DND-41 (cell line): ENCODE measurements around the gene SENP2.
A peak's percentile ranks its signal among the peaks of the same experiment; 100 is the strongest.

Experiments
- ATAC-seq: fragments of 200-7000 bp; cut with Tn5 transposase; 3 replicates; pipeline ENCODE4 v1.9.1; 2021; ENCODE audit warnings: low read depth; ENCODE audit not compliant: insufficient read depth
- DNase-seq: peaks from one replicate; pipeline ENCODE4 v3.0.0-alpha.2; 2020
- H2AFZ ChIP-seq: 2 replicates; pipeline ENCODE4 v1.6.0; 2012; ENCODE audit warnings: low read depth, low read length
- H3K27ac ChIP-seq: 2 replicates; pipeline ENCODE4 v1.5.1; 2012; ENCODE audit warnings: low read length, inconsistent platforms
- H3K27me3 ChIP-seq: fragments of 200-600 bp; sonication (generic); 2 replicates; pipeline ENCODE4 v1.6.0; 2012; ENCODE audit warnings: low read length, mild to moderate bottlenecking, inconsistent platforms; ENCODE audit not compliant: insufficient read depth, poor library complexity
- H3K36me3 ChIP-seq: 2 replicates; pipeline ENCODE4 v1.5.1; 2012; ENCODE audit warnings: low read length, inconsistent platforms; ENCODE audit not compliant: insufficient read depth
- H3K4me1 ChIP-seq: 2 replicates; pipeline ENCODE4 v1.5.1; 2012; ENCODE audit warnings: mild to moderate bottlenecking, low read length; ENCODE audit not compliant: insufficient read depth
- H3K4me2 ChIP-seq: 2 replicates; pipeline ENCODE4 v1.6.0; 2012; ENCODE audit warnings: mild to moderate bottlenecking, moderate library complexity, low read length, inconsistent platforms; ENCODE audit not compliant: insufficient read depth
- H3K4me3 ChIP-seq, 2 experiments: fragments of 200-600 bp in 1 of 2; shearing (Covaris generic) in 1 of 2; 2 replicates each; pipeline ENCODE4 v1.5.1; 2012 to 2016; ENCODE audit warnings: inconsistent platforms in 2 of 2, low read length in 2 of 2, mild to moderate bottlenecking in 2 of 2, low read depth in 1 of 2, moderate library complexity in 1 of 2
- H3K79me2 ChIP-seq: 2 replicates; pipeline ENCODE4 v1.6.0; 2012; ENCODE audit warnings: low read length, inconsistent platforms; ENCODE audit not compliant: insufficient read depth
- H3K9ac ChIP-seq: 2 replicates; pipeline ENCODE4 v1.6.0; 2012; ENCODE audit warnings: low read depth, mild to moderate bottlenecking, inconsistent platforms, low read length, moderate library complexity
- H3K9me3 ChIP-seq: 2 replicates; pipeline ENCODE4 v1.5.1; 2012; ENCODE audit warnings: low read length, moderate library complexity, mild to moderate bottlenecking, inconsistent platforms; ENCODE audit not compliant: insufficient read depth, severe bottlenecking
- H4K20me1 ChIP-seq: 2 replicates; pipeline ENCODE4 v1.6.0; 2012; ENCODE audit warnings: low read length; ENCODE audit not compliant: insufficient read depth
- CTCF ChIP-seq: IDR thresholded peaks from 2 replicates; pipeline ENCODE4 v1.5.1; 2012; ENCODE audit warnings: borderline replicate concordance, low read length, moderate library complexity, mild to moderate bottlenecking; ENCODE audit not compliant: poor library complexity, severe bottlenecking; ENCODE audit errors: extremely low read depth
- EZH2 ChIP-seq: IDR thresholded peaks from 3 replicates; pipeline ENCODE4 v1.6.1; 2012; ENCODE audit warnings: borderline replicate concordance, low read depth, mild to moderate bottlenecking, moderate library complexity, low read length, inconsistent platforms; ENCODE audit not compliant: severe bottlenecking

SENP2 gene

GRCh38 chr3:185582871-185583270 lies 3.2 kb upstream of the SENP2 start:
- TF ChIP-seq CTCF (no peak), EZH2 (no peak)
- no peaks in the 10 kb centered on the region for H3K9me3 ChIP-seq
- DNase-seq (no peak), ATAC-seq (no peak)
- no peak overlapping the region for H2AFZ ChIP-seq
- peaks cover 24% of the 10 kb centered on the region for H3K4me1 ChIP-seq
- H3K36me3 ChIP-seq, result no peaks in the 10 kb centered on the region
- H3K4me3 ChIP-seq, result no peak overlapping the region
- no peak overlapping the region for H3K27ac ChIP-seq
- no peak overlapping the region for H3K9ac ChIP-seq
- H3K27me3 ChIP-seq, result no peaks in the 10 kb centered on the region
- no peaks in the 10 kb centered on the region for H4K20me1 ChIP-seq
- H3K4me2 ChIP-seq, result no peak overlapping the region
- peaks cover 17% of the 10 kb centered on the region for H3K79me2 ChIP-seq

- no peak overlapping the region for H3K27ac ChIP-seq
- H3K27me3 ChIP-seq, result no peaks in the 10 kb centered on the region
- TF ChIP-seq EZH2, result no peak
- no peak for TF ChIP-seq CTCF
- no peak overlapping the region for H3K4me2 ChIP-seq
- H3K9me3 ChIP-seq, result no peaks in the 10 kb centered on the region
- H2AFZ ChIP-seq, result no peak overlapping the region
- DNase-seq (no peak), ATAC-seq (no peak)
- H3K4me1 ChIP-seq, result peaks cover 31% of the 10 kb centered on the region
- H3K79me2 ChIP-seq, result peaks cover 25% of the 10 kb centered on the region
- H4K20me1 ChIP-seq, result no peaks in the 10 kb centered on the region; the same call in 1 of the 2 replicates
- H3K4me3 ChIP-seq, result no peak overlapping the region
- no peaks in the 10 kb centered on the region for H3K36me3 ChIP-seq
- no peak overlapping the region for H3K9ac ChIP-seq
Observed at GRCh38 chr3:185583925-185584324, 2.2 kb upstream of the SENP2 start.

GRCh38 chr3:185584686-185585085 lies 1.4 kb upstream of the SENP2 start:
- H3K27ac ChIP-seq, result no peak overlapping the region
- peaks cover 2% of the 10 kb centered on the region; the same call in 1 of the 2 replicates for H3K36me3 ChIP-seq
- TF ChIP-seq EZH2 (no peak), CTCF (no peak)
- DNase-seq, result no peak
- peaks cover 31% of the 10 kb centered on the region for H3K4me1 ChIP-seq
- no peaks in the 10 kb centered on the region for H3K9me3 ChIP-seq
- ATAC-seq, result no peak
- no peaks in the 10 kb centered on the region for H3K27me3 ChIP-seq
- H3K4me2 ChIP-seq, result peak overlapping the region; percentile 83
- no peak overlapping the region for H3K9ac ChIP-seq
- peak overlapping the region in 1 of 2 experiments; percentile 72; a peak in 1 of 4 replicates for H3K4me3 ChIP-seq
- peak overlapping the region; percentile 89; the same call in 1 of the 2 replicates for H2AFZ ChIP-seq
- peaks cover 33% of the 10 kb centered on the region for H3K79me2 ChIP-seq
- no peaks in the 10 kb centered on the region; the same call in 1 of the 2 replicates for H4K20me1 ChIP-seq

- H3K27me3 ChIP-seq, result no peaks in the 10 kb centered on the region
- peak overlapping the region; percentile 54 to 72 for H3K4me3 ChIP-seq
- peaks cover 34% of the 10 kb centered on the region for H3K79me2 ChIP-seq
- no peak for DNase-seq
- peak overlapping the region; percentile 83 for H3K4me2 ChIP-seq
- peak overlapping the region; percentile 78 for H3K9ac ChIP-seq
- peak overlapping the region; percentile 79 for H3K27ac ChIP-seq
- peaks cover 31% of the 10 kb centered on the region for H3K4me1 ChIP-seq
- H4K20me1 ChIP-seq, result no peaks in the 10 kb centered on the region; the same call in 1 of the 2 replicates
- peaks cover 3% of the 10 kb centered on the region; the same call in 1 of the 2 replicates for H3K36me3 ChIP-seq
- H2AFZ ChIP-seq, result peak overlapping the region; percentile 89
- H3K9me3 ChIP-seq, result no peaks in the 10 kb centered on the region
- TF ChIP-seq EZH2 (no peak), CTCF (no peak)
- ATAC-seq, result no peak
Observed at GRCh38 chr3:185585518-185585858, 607 bp upstream of the SENP2 start.
